Measurements from ENCODE around the gene RDM1.

GRCh38 chr17:35891269-35891668 is 39.3 kb downstream of the RDM1 start:
- TF ChIP-seq POLR2AphosphoS5 (IDR thresholded peaks at IDR 0.05; ENCODE audit: low read depth): no peak
- no peak for TF ChIP-seq REST (IDR thresholded peaks at IDR 0.05; ENCODE audit: insufficient replicate concordance, low read depth)
